Astrocyte (in vitro differentiated cells and primary cell): ENCODE measurements around the gene EFNA1. TPM values are rescaled to one million over a fixed set of nuclear protein-coding genes. Genes with fewer than 3 reads are reported as not detected.
"Not testable (repeated sequence)": the region's sequence is repeated elsewhere in the genome, so short reads cannot be mapped to it uniquely, and the experiment has no call there.

Experiments used
- DNase-seq: peaks from one replicate; pipeline ENCODE4 v3.0.0-alpha.2; 2010; ENCODE audit warnings: low read depth
- FAIRE-seq: peaks from 2 replicates; lab custom pipeline; 2011; peaks lifted over from hg19 to GRCh38; lab: Jason Lieb, UNC
- H2AFZ ChIP-seq: 2 replicates; pipeline ENCODE4 v1.6.0; 2012; ENCODE audit warnings: low read depth, low read length, inconsistent platforms
- H3K27ac ChIP-seq: 2 replicates; pipeline ENCODE4 v1.5.1; 2011; ENCODE audit warnings: low read depth, low read length, inconsistent platforms
- H3K27me3 ChIP-seq: 2 replicates; pipeline ENCODE4 v1.6.0; 2011; ENCODE audit warnings: low read length, inconsistent platforms; ENCODE audit not compliant: insufficient read depth
- H3K36me3 ChIP-seq: 2 replicates; pipeline ENCODE4 v1.5.1; 2011; ENCODE audit warnings: low read length, inconsistent platforms; ENCODE audit not compliant: insufficient read depth
- H3K4me1 ChIP-seq: 2 replicates; pipeline ENCODE4 v1.5.1; 2011; ENCODE audit warnings: low read length, inconsistent platforms; ENCODE audit not compliant: insufficient read depth
- H3K4me2 ChIP-seq: 2 replicates; pipeline ENCODE4 v1.6.0; 2012; ENCODE audit warnings: low read length, inconsistent platforms
- H3K4me3 ChIP-seq: 2 replicates; pipeline ENCODE4 v1.5.1; 2011; ENCODE audit warnings: low read depth, mild to moderate bottlenecking, low read length, inconsistent platforms; ENCODE audit not compliant: insufficient read depth
- H3K79me2 ChIP-seq: 2 replicates; pipeline ENCODE4 v1.6.0; 2012; ENCODE audit warnings: mild to moderate bottlenecking, low read length, inconsistent platforms; ENCODE audit not compliant: insufficient read depth
- H3K9ac ChIP-seq: 2 replicates; pipeline ENCODE4 v1.6.0; 2012; ENCODE audit warnings: mild to moderate bottlenecking, low read length, inconsistent platforms
- H3K9me3 ChIP-seq: 2 replicates; pipeline ENCODE4 v1.5.1; 2012; ENCODE audit warnings: low read depth, mild to moderate bottlenecking, low read length, inconsistent platforms; ENCODE audit not compliant: insufficient read depth
- H4K20me1 ChIP-seq: 2 replicates; pipeline ENCODE4 v1.6.0; 2012; ENCODE audit warnings: low read length, inconsistent platforms; ENCODE audit not compliant: insufficient read depth
- H3K27ac Mint-ChIP-seq: one replicate; pipeline ENCODE4 v1.8.0; 2021; ENCODE audit warnings: mild to moderate bottlenecking, mixed read lengths; ENCODE audit not compliant: unreplicated experiment
- H3K27me3 Mint-ChIP-seq: one replicate; pipeline ENCODE4 v1.8.0; 2021; ENCODE audit warnings: low read depth, mixed read lengths; ENCODE audit not compliant: unreplicated experiment
- H3K36me3 Mint-ChIP-seq: one replicate; pipeline ENCODE4 v1.8.0; 2021; ENCODE audit warnings: low read depth, mixed read lengths; ENCODE audit not compliant: unreplicated experiment
- H3K4me1 Mint-ChIP-seq: one replicate; pipeline ENCODE4 v1.8.0; 2021; ENCODE audit warnings: low read depth, mixed read lengths; ENCODE audit not compliant: unreplicated experiment
- H3K4me3 Mint-ChIP-seq: one replicate; pipeline ENCODE4 v1.8.0; 2021; ENCODE audit warnings: mild to moderate bottlenecking, moderate library complexity, mixed read lengths; ENCODE audit not compliant: unreplicated experiment
- H3K9me3 Mint-ChIP-seq: one replicate; pipeline ENCODE4 v1.8.0; 2021; ENCODE audit warnings: mild to moderate bottlenecking, mixed read lengths; ENCODE audit not compliant: unreplicated experiment
- CTCF ChIP-seq: IDR thresholded peaks from 2 replicates; pipeline ENCODE4 v1.5.1; 2011; ENCODE audit warnings: low read depth, mild to moderate bottlenecking, inconsistent platforms, low read length, moderate library complexity; ENCODE audit not compliant: insufficient read depth
- EZH2 ChIP-seq: IDR thresholded peaks from 2 replicates; pipeline ENCODE4 v1.6.1; 2012; ENCODE audit warnings: mild to moderate bottlenecking, low read length, inconsistent platforms; ENCODE audit not compliant: insufficient read depth
- total RNA-seq: library from RNA; stranded (reverse); gene quantifications from 2 replicates; pipeline ENCODE4 v1.2.1, GENCODE V29; 2021

Gene EFNA1
- total RNA-seq, 1 donor from 2014 or later: 16.4 TPM

GRCh38 chr1:155145491-155145890, 17.8 kb downstream of the EFNA1 start:
- Histone ChIP-seq H3K9me3 (no peaks in the 10 kb centered on the region), H3K4me1 (no peaks in the 10 kb centered on the region), H3K27ac (no peak overlapping the region), H3K4me2 (no peak overlapping the region), H3K4me3 (no peak overlapping the region), H3K36me3 (no peaks in the 10 kb centered on the region), H3K79me2 (no peaks in the 10 kb centered on the region), H3K9ac (no peak overlapping the region), H3K27me3 (no peaks in the 10 kb centered on the region), H4K20me1 (no peaks in the 10 kb centered on the region), H2AFZ (no peak overlapping the region)
- DNase-seq (no peak), FAIRE-seq (no peak)
- TF ChIP-seq EZH2 (no peak), CTCF (no peak)
- Mint-ChIP-seq H3K36me3 (no peaks in the 10 kb centered on the region), H3K27me3 (peaks cover 8% of the 10 kb centered on the region), H3K9me3 (no peaks in the 10 kb centered on the region), H3K27ac (no peak overlapping the region), H3K4me3 (no peak overlapping the region), H3K4me1 (peaks cover 2% of the 10 kb centered on the region)

- H3K36me3 ChIP-seq, H3K27ac Mint-ChIP-seq, H3K27me3 ChIP-seq, DNase-seq, FAIRE-seq, H3K4me3 ChIP-seq, H3K79me2 ChIP-seq, H2AFZ ChIP-seq, H3K4me1 ChIP-seq, H3K27ac ChIP-seq, H3K9ac ChIP-seq, H3K36me3 Mint-ChIP-seq, H3K4me2 ChIP-seq, H3K4me3 Mint-ChIP-seq, H3K9me3 Mint-ChIP-seq, H3K9me3 ChIP-seq, H3K4me1 Mint-ChIP-seq, H4K20me1 ChIP-seq: not testable (repeated sequence)
- H3K27me3 Mint-ChIP-seq: peaks cover 18% of the 10 kb centered on the region
Observed at GRCh38 chr1:155155996-155156643, 28.4 kb downstream of the EFNA1 start.

- no peak for TF ChIP-seq EZH2
- no peak for TF ChIP-seq CTCF
- no peaks in the 10 kb centered on the region for H3K9me3 ChIP-seq
Observed at GRCh38 chr1:155158991-155159390, 31.3 kb downstream of the EFNA1 start.

More at GRCh38 chr1:155158991-155159390, 31.3 kb downstream of the EFNA1 start:
- Mint-ChIP-seq H3K27ac (no peak overlapping the region), H3K4me3 (no peak overlapping the region), H3K4me1 (no peaks in the 10 kb centered on the region), H3K9me3 (peaks cover 6% of the 10 kb centered on the region), H3K27me3 (peaks cover 12% of the 10 kb centered on the region), H3K36me3 (no peaks in the 10 kb centered on the region)
- DNase-seq: no peak
- Histone ChIP-seq H3K9ac (no peak overlapping the region), H3K4me2 (no peak overlapping the region), H3K36me3 (no peaks in the 10 kb centered on the region), H3K4me3 (no peak overlapping the region), H3K27me3 (peaks cover 2% of the 10 kb centered on the region), H3K4me1 (no peaks in the 10 kb centered on the region), H2AFZ (no peak overlapping the region), H3K79me2 (no peaks in the 10 kb centered on the region), H3K27ac (no peak overlapping the region), H4K20me1 (no peaks in the 10 kb centered on the region)
- no peak for FAIRE-seq
